Liver (tissue), 9 donors: ENCODE results near the gene WNK2. TPM values are rescaled to one million over a fixed set of nuclear protein-coding genes. Genes with fewer than 3 reads are reported as not detected.

Experiments
- DNase-seq: peaks from one replicate; pipeline ENCODE4 v3.0.0-alpha.2; 2017; ENCODE audit warnings: low spot score
- H3K27ac ChIP-seq, 2 donors: one replicate each; pipeline ENCODE4 v1.7.0; 2013; ENCODE audit warnings: inconsistent platforms in 2 of 2, low read length in 2 of 2, control low read depth in 1 of 2, low read depth in 1 of 2, mild to moderate bottlenecking in 1 of 2
- H3K27me3 ChIP-seq, 4 donors: one replicate each; pipeline versions ENCODE4 v1.6.1 to v1.7.0; 2013; ENCODE audit warnings: low read length in 3 of 4, inconsistent platforms in 1 of 4, mild to moderate bottlenecking in 1 of 4, moderate library complexity in 1 of 4; ENCODE audit not compliant: control insufficient read depth in 4 of 4, insufficient read depth in 4 of 4
- H3K36me3 ChIP-seq, 4 donors: one replicate each; pipeline versions ENCODE4 v1.6.1 to v1.7.0; 2013; ENCODE audit warnings: low read length in 3 of 4, mild to moderate bottlenecking in 3 of 4, low read depth in 1 of 4, moderate library complexity in 1 of 4; ENCODE audit not compliant: control insufficient read depth in 4 of 4, insufficient read depth in 3 of 4
- H3K4me1 ChIP-seq, 4 donors: one replicate each; pipeline versions ENCODE4 v1.6.1 to v1.7.0; 2013; ENCODE audit warnings: low read length in 3 of 4, mild to moderate bottlenecking in 3 of 4, moderate library complexity in 1 of 4; ENCODE audit not compliant: control insufficient read depth in 4 of 4, insufficient read depth in 4 of 4
- H3K4me3 ChIP-seq, 3 donors: one replicate each; pipeline versions ENCODE4 v1.6.1 to v1.7.0; 2013; ENCODE audit warnings: low read length in 3 of 3, control low read depth in 1 of 3, low read depth in 1 of 3, mild to moderate bottlenecking in 1 of 3
- H3K9ac ChIP-seq, 2 donors: one replicate each; pipeline ENCODE4 v1.7.0; 2013; ENCODE audit warnings: low read length in 2 of 2, mild to moderate bottlenecking in 2 of 2, moderate library complexity in 2 of 2, control low read depth in 1 of 2, low read depth in 1 of 2
- H3K9me3 ChIP-seq, 4 donors: one replicate each; pipeline versions ENCODE4 v1.6.1 to v1.7.0; 2013; ENCODE audit warnings: low read length in 3 of 4; ENCODE audit not compliant: control insufficient read depth in 4 of 4
- FOXA1 ChIP-seq: IDR thresholded peaks from 2 replicates; pipeline ENCODE4 v1.6.1; 2016; ENCODE audit warnings: antibody characterized with exemption
- FOXA2 ChIP-seq: IDR thresholded peaks from 2 replicates; pipeline ENCODE4 v1.6.1; 2016; ENCODE audit warnings: antibody characterized with exemption
- GABPA ChIP-seq, 2 donors: IDR thresholded peaks in 1 of 2; conservative IDR thresholded peaks in 1 of 2; 2 replicates each; pipeline ENCODE4 v1.6.1; 2016; ENCODE audit warnings: antibody characterized with exemption in 2 of 2, mild to moderate bottlenecking in 1 of 2, moderate library complexity in 1 of 2
- HNF4A ChIP-seq, 2 donors: conservative IDR thresholded peaks; 2 replicates each; pipeline ENCODE4 v1.6.1; 2016; ENCODE audit warnings: antibody characterized with exemption in 2 of 2, mild to moderate bottlenecking in 2 of 2
- HNF4G ChIP-seq: IDR thresholded peaks from 2 replicates; pipeline ENCODE4 v1.6.1; 2016; ENCODE audit warnings: antibody characterized with exemption
- JUND ChIP-seq, 2 donors: IDR thresholded peaks; 2 replicates each; pipeline ENCODE4 v1.6.1; 2016; ENCODE audit warnings: antibody characterized with exemption in 2 of 2
- NR2F2 ChIP-seq: IDR thresholded peaks from 2 replicates; pipeline ENCODE4 v1.6.1; 2016; ENCODE audit warnings: antibody characterized with exemption
- SP1 ChIP-seq: IDR thresholded peaks from 2 replicates; pipeline ENCODE4 v1.6.1; 2018; ENCODE audit warnings: antibody characterized with exemption, mild to moderate bottlenecking
- TAF1 ChIP-seq: conservative IDR thresholded peaks from 2 replicates; pipeline ENCODE4 v1.6.1; 2016; ENCODE audit warnings: antibody characterized with exemption, mild to moderate bottlenecking
- YY1 ChIP-seq: IDR thresholded peaks from 2 replicates; pipeline ENCODE4 v1.6.1; 2016; ENCODE audit warnings: antibody characterized with exemption, mild to moderate bottlenecking
- WGBS: extraction: QIAGEN DNeasy Blood & Tissue Kit; methylation state at CpG from one replicate; pipeline ENCODE4 v1.1.7; 2013; 5-methylcytosine and 5-hydroxymethylcytosine counted together
- polyA plus RNA-seq, 2 donors: library from polyadenylated mRNA; stranded (reverse) in 1 of 2; unstranded in 1 of 2; fragments of 200-250 nt in 1 of 2; fragments of >200 nt in 1 of 2; fragmentation: Nextera tagmentation in 1 of 2; extraction: Ambion mirVana in 1 of 2; gene quantifications; one replicate each; pipeline versions ENCODE4 v1.2.1 to v1.2.3, GENCODE V29; 2013 to 2015
- total RNA-seq, 2 donors: library from RNA; depleted of rRNA; stranded (reverse); fragments of >200 nt; gene quantifications; one replicate each; pipeline ENCODE4 v1.2.3, GENCODE V29; 2014
- TF ChIP-seq, protein P1 (sequence below): IDR thresholded peaks from 2 replicates; pipeline ENCODE4 v1.6.1; 2016; ENCODE audit warnings: antibody characterized with exemption
- TF ChIP-seq, protein P2 (sequence below): IDR thresholded peaks from 2 replicates; pipeline ENCODE4 v1.6.1; 2016; ENCODE audit warnings: antibody characterized with exemption, mild to moderate bottlenecking
- TF ChIP-seq, protein P3 (sequence below): IDR thresholded peaks from 2 replicates; pipeline ENCODE4 v1.6.1; 2016; ENCODE audit warnings: antibody characterized with exemption
- TF ChIP-seq, protein P4 (sequence below): fragments of 150-350 bp; IDR thresholded peaks from 2 replicates; pipeline ENCODE4 v1.5.1; 2017; ENCODE audit warnings: improper control_type of control experiment, low read depth, low read length; ENCODE audit not compliant: missing input control
- TF ChIP-seq, protein P5 (sequence below): IDR thresholded peaks from 2 replicates; pipeline ENCODE4 v1.6.1; 2016; ENCODE audit warnings: antibody characterized with exemption
- donor health status: healthy.
- donor health status: healthy.
- donor health status: healthy.
- donor health status: healthy.
- donor health status: healthy.

The WNK2 gene
- total and polyA plus RNA-seq, 4 donors, result 0.65 to 4.4 (median 1.7) TPM

DNA sequence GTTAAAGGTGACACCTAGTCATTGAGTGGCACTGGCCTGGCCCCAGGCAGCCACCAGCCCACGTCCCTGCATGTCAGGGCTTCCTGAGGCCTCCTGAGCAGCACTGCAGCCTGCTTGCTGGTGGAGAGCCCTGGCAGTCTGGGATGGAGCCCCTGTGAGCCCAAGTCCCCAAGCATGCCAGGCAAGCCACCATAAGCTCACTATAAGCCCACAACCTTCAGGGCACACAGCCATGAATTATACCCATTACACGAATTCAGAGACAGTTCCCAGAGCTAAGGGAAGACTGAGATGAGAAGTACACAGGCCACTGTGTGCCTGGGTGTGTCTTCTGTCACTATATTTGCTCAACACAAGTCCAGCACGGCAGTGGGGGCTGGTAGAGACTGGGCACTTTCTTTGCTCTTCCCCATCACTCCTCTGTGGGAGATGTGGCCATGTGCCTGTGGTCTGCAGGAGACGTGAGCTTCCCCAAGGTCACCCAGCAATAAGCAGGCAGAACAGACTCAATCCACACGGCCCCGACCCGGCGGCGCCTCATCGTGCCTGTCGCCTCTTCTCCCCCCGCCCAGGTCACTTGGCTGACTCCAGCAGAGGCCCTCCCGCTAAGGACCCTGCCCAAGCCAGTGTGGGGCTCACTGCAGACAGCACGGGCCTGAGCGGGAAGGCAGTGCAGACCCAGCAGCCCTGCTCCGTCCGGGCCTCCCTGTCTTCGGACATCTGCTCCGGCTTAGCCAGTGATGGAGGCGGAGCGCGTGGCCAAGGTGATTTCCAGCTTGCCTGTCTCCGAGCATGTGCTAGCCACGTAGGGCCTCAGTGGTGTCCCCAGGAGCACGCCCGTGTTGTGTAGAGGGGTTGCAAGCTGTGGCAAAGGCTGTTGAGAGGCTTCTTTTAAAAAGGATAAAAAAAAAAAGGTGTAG is 114.8 kb downstream of the WNK2 start:
- Histone ChIP-seq H3K27ac (no peak overlapping the region), H3K27me3 (no peaks in the 10 kb centered on the region), H3K4me3 (no peak overlapping the region), H3K4me1 (peaks cover 0 to 10% (median 4%) of the 10 kb centered on the region in 4 donors), H3K9ac (no peak overlapping the region), H3K36me3 (no peaks in the 10 kb centered on the region), H3K9me3 (no peaks in the 10 kb centered on the region)
- TF ChIP-seq, protein P1, sequence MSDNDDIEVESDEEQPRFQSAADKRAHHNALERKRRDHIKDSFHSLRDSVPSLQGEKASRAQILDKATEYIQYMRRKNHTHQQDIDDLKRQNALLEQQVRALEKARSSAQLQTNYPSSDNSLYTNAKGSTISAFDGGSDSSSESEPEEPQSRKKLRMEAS, result no peak
- TF ChIP-seq JUND (IDR thresholded peaks at IDR 0.05) (no peak), FOXA1 (no peak), SP1 (no peak), NR2F2 (no peak), GABPA (IDR thresholded peaks at IDR 0.05 in 1 of 2, conservative IDR thresholded peaks at IDR 0.05 in 1 of 2) (no peak), TAF1 (no peak), FOXA2 (no peak), YY1 (no peak)
- TF ChIP-seq, protein P2, sequence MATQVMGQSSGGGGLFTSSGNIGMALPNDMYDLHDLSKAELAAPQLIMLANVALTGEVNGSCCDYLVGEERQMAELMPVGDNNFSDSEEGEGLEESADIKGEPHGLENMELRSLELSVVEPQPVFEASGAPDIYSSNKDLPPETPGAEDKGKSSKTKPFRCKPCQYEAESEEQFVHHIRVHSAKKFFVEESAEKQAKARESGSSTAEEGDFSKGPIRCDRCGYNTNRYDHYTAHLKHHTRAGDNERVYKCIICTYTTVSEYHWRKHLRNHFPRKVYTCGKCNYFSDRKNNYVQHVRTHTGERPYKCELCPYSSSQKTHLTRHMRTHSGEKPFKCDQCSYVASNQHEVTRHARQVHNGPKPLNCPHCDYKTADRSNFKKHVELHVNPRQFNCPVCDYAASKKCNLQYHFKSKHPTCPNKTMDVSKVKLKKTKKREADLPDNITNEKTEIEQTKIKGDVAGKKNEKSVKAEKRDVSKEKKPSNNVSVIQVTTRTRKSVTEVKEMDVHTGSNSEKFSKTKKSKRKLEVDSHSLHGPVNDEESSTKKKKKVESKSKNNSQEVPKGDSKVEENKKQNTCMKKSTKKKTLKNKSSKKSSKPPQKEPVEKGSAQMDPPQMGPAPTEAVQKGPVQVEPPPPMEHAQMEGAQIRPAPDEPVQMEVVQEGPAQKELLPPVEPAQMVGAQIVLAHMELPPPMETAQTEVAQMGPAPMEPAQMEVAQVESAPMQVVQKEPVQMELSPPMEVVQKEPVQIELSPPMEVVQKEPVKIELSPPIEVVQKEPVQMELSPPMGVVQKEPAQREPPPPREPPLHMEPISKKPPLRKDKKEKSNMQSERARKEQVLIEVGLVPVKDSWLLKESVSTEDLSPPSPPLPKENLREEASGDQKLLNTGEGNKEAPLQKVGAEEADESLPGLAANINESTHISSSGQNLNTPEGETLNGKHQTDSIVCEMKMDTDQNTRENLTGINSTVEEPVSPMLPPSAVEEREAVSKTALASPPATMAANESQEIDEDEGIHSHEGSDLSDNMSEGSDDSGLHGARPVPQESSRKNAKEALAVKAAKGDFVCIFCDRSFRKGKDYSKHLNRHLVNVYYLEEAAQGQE, result no peak
- TF ChIP-seq, protein P3, sequence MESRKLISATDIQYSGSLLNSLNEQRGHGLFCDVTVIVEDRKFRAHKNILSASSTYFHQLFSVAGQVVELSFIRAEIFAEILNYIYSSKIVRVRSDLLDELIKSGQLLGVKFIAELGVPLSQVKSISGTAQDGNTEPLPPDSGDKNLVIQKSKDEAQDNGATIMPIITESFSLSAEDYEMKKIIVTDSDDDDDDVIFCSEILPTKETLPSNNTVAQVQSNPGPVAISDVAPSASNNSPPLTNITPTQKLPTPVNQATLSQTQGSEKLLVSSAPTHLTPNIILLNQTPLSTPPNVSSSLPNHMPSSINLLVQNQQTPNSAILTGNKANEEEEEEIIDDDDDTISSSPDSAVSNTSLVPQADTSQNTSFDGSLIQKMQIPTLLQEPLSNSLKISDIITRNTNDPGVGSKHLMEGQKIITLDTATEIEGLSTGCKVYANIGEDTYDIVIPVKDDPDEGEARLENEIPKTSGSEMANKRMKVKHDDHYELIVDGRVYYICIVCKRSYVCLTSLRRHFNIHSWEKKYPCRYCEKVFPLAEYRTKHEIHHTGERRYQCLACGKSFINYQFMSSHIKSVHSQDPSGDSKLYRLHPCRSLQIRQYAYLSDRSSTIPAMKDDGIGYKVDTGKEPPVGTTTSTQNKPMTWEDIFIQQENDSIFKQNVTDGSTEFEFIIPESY, result no peak
- TF ChIP-seq, protein P4, sequence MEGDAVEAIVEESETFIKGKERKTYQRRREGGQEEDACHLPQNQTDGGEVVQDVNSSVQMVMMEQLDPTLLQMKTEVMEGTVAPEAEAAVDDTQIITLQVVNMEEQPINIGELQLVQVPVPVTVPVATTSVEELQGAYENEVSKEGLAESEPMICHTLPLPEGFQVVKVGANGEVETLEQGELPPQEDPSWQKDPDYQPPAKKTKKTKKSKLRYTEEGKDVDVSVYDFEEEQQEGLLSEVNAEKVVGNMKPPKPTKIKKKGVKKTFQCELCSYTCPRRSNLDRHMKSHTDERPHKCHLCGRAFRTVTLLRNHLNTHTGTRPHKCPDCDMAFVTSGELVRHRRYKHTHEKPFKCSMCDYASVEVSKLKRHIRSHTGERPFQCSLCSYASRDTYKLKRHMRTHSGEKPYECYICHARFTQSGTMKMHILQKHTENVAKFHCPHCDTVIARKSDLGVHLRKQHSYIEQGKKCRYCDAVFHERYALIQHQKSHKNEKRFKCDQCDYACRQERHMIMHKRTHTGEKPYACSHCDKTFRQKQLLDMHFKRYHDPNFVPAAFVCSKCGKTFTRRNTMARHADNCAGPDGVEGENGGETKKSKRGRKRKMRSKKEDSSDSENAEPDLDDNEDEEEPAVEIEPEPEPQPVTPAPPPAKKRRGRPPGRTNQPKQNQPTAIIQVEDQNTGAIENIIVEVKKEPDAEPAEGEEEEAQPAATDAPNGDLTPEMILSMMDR, result no peak
- no peak for DNase-seq
- 78% methylated on average over 26 of the region's 26 CpGs for WGBS

DNA sequence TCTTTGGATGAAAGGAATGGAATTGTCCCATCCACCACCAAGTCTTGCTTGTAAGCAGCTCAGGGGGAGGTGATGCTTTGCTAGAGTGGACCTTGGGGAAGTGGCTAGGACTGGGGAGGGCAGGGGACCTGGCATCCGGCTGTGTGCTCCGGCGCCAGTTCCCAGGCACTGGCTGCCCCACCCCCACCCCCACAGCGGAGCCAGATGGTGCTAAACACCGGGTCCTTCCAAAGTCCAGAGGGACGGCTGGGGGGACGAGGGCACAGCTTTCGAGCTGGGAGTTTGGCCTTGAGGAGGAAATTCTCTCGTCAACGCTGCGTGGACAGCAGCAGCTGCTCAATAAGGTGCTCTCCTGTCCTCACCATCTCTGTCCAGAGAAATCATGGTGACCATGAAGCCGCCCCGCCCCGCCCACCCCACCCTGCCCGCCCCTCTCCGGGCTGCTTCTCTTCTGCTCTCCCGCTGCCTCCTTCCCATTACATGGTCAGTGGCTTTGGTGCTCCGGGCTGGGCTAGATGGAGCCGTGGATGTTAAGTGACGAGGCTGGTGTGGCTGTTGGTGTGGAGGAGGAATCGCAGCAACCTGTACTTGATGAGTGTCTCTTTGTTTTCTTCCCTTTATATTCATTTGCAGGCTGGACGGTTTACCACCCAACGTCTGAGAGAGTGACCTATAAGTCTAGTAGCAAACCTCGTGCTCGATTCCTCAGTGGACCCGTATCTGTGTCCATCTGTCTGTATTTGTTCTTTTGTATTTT is 115.7 kb downstream of the WNK2 start:
- Histone ChIP-seq H3K27ac (no peak overlapping the region), H3K36me3 (no peaks in the 10 kb centered on the region), H3K27me3 (no peaks in the 10 kb centered on the region), H3K4me1 (peaks cover 0 to 10% (median 4%) of the 10 kb centered on the region in 4 donors), H3K4me3 (no peak overlapping the region), H3K9me3 (no peaks in the 10 kb centered on the region), H3K9ac (no peak overlapping the region)
- TF ChIP-seq SP1 (peak; percentile 82), HNF4G (peak; percentile 64), HNF4A (conservative IDR thresholded peaks at IDR 0.05) (peak; percentile 69 to 87)
- TF ChIP-seq, protein P5, sequence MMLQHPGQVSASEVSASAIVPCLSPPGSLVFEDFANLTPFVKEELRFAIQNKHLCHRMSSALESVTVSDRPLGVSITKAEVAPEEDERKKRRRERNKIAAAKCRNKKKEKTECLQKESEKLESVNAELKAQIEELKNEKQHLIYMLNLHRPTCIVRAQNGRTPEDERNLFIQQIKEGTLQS, result no peak
- WGBS, result 60% methylated on average over 26 of the region's 26 CpGs
- peak; percentile 56 for DNase-seq
